GM19463 (cell line): ENCODE data around the gene IGFBPL1.
A peak's percentile ranks its signal among the peaks of the same experiment; 100 is the strongest.

ENCODE experiments used
- ATAC-seq: cut with Tn5 transposase; IDR thresholded peaks from one replicate; pipeline ENCODE4 v1.9.1; 2021; ENCODE audit warnings: mild to moderate bottlenecking, moderate library complexity; ENCODE audit not compliant: unreplicated experiment

Gene IGFBPL1, protein sequence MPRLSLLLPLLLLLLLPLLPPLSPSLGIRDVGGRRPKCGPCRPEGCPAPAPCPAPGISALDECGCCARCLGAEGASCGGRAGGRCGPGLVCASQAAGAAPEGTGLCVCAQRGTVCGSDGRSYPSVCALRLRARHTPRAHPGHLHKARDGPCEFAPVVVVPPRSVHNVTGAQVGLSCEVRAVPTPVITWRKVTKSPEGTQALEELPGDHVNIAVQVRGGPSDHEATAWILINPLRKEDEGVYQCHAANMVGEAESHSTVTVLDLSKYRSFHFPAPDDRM

DNA sequence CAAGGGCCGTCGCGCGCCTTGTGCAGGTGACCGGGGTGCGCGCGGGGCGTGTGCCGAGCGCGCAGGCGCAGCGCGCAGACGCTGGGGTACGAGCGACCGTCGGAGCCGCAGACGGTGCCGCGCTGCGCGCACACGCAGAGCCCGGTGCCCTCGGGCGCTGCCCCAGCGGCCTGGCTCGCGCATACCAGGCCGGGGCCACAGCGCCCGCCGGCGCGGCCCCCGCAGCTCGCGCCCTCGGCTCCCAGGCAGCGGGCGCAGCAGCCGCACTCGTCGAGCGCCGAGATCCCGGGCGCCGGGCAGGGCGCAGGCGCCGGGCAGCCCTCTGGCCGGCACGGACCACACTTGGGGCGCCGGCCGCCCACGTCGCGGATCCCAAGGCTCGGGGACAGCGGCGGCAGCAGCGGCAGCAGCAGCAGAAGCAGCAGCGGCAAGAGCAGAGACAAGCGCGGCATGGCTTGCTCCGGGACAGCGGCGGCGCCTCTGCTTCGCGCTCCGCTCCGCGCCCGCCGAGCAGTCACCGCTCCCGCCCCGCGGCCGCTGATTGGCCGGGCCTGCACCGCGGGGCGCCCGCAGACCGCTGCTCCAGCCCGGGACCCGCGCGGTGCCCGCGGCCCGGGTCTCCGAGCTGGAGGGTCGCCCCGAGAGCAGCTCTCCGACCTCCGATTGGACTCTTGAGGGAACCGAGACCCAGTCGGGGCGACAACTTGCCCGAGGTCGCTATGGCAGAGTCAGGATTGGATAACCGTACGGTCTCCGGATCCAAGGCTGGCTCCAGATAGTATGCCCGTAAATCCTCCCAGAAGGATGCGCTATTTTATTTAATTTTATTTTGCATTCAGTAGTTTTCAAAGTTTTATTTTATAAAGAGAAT is at the start of gene IGFBPL1:
IGFBPL1 (minus strand) TSS at position 482 of the 871 bp plus-strand sequence; CDS start at position 452, 30 bp downstream.
- ATAC-seq, result peak; percentile 73

DNA sequence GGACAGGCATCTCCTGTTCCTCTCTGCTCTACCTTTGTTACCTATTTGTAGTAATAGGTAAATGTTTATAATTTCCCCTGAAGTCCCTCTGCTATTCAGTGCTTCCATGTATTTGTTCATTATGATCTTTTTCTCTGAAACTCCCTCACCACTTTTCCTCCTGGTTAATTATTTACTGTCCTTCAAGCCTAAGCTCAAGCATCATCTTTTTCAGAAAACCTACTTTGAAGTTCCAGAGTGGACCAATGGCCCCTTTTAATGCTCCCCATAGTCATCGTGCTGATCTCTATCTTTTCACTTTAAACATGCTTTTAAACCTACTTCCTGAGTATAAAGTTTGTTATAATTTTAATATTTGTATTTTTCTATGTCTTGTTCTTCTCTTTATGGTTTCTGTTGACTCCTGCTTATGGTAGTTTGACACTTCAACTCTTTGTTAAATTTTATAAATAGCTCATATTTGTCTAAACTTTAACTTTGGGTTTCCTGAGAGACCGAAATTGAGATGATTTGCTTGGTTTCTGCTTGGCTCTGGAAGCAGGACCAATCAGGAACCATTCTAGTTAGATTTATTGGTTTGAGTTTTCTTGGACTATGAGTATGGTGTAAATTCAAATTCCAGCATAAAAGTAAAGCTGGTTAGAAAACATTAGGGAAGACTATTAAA is 48.5 kb upstream of the IGFBPL1 start:
- ATAC-seq, result peak; percentile 49

DNA sequence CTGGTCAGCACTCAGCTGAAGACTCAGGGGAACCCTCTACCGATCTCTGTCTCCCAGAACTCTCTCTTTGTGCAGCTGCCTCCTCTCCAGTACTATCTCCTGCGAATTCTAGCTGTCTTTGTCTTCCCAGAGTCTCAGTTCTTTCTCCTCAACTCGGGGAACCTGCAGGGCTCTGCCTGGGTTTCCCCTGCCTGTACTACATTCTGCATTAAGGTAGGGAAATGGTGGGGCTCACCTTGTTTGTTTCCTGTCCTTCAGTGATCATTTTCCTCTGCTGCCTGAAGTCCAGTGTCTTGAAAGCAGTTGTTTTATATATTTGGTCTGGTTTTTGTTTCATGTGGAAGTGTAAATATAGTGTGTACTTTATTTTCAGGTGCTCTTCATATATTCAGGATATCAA is 43.1 kb upstream of the IGFBPL1 start:
- no peak for ATAC-seq

DNA sequence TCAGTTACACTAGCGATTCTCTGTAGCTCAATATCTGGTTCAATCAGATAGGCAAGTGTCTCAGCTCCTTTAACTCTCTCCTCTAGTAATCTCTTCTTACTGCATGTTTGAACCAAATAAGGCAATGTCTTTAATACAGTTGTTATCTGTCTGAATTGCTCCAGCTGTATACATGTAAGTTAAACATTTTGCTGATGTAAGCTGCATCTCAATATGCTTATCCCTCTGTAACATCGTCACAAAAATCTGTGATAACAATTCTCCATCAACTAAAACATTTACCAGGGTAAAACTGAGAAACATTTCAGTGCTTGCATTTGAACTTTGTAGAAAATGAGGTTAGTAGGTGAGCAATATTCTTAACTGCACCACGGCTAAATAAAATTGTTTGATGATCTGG is 29.6 kb upstream of the IGFBPL1 start:
- no peak for ATAC-seq

DNA sequence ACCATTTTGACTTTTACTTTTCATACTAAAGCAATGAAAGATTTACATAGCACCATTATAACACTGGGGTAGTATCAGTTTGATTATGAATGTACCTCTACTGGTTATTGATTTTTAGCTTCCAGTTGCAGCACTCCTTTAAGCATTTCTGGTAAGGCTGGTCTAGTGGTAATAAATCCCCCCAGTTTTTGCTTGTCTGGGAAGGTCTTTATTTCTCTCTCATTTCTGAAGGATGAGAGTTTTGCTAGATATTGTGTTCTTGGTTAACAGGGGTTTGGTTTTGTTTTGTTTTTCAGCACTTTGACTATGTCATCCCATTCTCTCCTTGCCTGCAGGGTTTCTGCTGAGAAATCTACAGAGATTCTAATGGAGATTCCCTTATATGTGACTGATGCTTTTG is 26.9 kb upstream of the IGFBPL1 start:
- no peak for ATAC-seq

DNA sequence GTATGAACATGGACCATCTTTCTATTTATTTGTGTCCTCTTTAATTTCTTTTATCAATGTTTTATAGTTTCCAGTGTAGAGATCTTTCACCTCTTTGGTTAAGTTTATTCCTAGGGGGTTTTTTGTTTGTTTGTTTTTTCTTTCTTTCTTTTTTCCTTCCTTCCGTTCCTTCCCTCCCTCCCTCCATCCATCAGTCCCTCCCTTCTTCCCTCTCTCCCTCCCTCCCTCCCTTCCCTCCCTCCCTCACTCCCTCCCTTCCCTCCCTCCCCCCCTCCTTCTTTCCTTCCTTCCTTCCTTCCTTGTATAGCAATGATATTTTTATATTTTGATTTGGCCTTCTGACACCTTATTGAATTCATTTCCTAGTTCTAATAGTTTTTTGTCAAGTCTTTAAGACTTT is 23.4 kb upstream of the IGFBPL1 start:
- ATAC-seq, result no peak

DNA sequence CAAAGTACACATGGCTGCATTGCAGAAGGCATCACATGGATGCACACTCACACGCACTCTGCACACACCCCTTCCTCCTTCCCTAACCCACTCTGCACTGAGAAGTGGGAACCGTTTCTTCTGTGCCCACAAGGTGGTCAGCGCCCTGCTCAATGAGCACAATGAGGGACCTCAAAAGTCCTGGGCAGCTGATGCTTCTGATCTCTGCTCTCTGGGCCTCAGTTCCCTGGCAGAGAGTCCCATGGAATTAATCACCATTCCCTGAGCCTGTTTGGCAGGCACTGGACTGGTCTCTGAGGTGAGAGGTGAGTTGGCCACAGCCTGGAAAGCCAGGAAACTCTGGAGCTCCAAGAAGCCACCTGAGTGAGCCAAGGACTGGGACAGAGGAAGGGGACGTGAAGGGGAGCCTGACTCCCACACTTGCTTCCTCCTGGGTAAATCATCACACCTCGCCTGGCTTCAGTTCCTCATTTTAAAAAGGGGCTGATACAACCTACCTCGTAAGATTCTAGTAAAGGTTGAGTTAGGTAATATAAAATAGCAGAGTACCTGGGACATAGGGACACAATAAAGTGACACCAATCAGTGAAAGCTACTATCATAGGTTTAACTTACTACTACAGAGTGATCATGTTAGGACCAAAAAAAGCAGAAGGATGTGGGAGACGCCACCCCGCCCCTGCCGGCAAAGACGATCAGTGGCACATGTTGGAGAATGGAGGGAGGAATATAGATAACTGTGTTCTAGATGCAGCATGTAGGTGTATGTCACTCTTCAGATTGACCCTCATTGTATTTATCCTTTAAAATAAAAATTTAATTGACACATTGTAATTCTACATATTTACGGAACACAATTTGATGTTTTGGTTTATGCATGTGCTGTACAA is 21.1 kb upstream of the IGFBPL1 start:
- peak; percentile 93 for ATAC-seq

DNA sequence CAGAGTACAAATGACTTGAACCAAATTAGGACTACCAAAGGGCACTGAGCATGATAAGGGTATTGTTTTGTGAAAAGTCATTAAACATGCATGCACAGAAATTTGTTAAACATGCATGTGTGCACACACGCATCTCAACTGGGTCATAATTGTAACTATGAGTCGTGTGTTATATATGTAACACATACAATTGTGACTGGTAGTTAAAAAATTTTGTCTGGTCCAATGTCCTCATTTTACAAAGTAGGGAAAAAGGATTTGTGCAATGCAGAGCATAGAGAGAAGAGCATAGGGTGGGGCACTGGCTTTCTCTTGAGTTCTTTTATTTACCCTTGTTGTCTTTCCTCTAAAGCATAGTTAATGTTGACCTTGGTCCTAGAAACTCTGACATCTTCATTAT is 19.3 kb upstream of the IGFBPL1 start:
- ATAC-seq, result no peak

DNA sequence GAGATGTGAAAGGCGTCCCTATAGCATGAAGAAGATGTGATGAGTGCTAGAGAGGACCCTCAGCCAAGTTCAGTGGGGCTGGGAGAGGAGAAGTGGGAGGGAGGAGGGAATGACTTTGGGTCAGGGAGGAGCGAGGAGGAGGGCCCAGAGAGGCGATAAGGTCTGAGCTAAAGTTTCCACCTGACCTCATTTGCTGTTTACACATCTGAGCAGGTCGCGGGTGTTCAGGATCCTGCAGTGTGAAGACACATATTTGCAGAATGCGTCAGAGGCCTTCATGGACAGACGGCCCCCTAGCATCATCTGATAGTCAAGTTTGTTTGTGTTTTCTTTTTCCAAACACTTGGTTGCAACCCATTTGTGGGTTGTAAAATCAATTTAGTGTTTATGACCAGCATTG is 18.9 kb upstream of the IGFBPL1 start:
- no peak for ATAC-seq

DNA sequence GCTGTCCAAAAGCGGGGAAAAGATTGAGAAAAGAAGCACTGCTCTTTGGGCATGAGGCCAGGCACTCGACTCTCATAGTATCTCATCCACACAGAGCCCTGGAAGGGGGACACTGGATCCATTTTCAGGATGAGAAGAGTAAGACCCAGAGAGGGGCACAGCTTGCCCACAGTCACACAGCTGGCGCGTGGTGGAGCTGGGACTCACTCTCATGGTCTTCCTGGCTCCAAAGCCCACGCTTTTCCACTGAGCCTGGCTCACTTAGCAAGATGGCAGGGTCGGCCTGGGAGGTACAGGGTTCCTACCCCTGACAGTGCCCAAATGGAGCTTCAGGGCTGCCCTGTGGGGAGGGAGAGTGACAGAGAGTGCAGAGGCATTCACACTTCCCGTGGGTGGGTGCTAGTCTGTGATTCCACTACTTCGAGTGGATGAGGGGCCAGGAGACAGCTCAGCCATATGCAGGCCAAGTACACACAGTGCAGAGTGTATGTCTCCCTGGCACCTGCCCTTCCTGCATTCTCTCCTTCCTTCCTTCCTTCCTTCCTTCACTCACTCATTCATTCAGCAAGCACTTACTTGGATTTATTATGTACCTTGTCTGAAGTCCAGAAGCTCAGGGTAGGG is 18.3 kb upstream of the IGFBPL1 start:
- ATAC-seq, result no peak

DNA sequence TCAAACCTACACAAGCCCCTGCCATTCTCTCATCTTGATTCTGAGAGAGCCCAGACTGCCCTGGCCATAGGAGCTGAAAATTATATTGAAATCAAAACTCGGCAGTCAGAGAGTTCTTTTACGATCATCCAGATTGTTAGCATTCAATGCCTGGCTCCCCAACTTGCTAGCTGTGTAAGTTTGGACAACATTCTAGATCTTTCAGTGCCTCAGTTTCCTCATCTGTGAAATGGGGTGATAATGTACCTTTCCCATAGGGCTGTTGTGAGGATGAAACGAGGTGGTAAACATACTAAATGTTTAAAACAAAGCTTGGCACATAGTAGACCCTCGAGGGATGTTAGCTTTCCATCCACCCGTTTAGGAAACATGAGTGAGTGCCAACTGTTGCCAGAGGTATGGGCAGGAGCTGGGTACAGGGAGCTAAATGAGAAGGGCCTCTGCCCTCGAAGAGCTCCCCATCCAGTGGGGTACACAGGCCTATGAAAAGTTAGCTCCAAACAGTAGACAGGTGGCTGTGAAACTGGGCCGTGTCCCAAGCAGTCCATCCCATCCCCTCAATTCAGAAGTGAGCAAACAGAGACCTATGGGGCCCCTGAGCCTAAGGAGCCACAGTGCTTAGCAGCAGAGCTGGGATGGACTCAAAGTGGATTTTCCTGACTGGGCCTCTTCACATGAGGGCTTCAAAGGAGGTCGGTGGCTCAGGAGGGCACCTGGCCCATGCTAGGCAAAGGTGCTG is 17.3 kb upstream of the IGFBPL1 start:
- ATAC-seq, result no peak

DNA sequence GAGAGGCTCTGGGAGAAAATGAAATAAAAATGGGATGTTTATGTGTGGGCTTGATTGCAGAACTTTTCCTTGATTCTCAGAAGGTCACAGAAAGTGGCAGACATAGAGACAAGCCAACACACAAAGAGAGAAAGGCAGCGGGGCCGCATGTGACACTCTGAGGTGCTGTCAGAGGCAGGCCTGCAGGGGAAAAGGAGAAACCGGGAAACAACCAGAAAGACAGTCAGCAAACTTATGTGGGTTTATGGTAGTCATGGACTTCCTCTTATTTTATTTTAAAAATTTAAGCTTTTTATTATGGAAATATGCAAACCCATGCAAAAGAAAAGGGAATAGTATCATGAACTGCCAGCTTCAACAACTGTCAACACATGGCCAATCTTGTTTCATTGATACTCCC is 16.3 kb upstream of the IGFBPL1 start:
- no peak for ATAC-seq

DNA sequence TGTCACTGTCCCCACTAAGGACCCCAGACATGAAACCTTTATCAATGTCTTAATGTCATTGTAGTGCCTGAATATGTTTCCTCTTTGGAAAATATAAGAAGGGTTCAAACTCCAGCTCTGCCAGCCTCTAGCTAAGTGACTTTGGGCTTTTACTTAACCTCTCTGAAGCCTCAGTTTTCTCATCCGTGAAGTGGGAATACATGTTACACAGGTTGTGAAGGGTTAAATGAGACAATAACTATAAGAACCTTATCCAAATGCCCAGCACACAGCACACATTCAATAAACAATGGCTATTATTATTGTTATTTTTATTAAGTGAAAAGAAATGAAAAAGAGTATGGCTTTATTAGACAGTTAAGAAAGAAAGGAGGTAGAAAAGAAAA is 15.7 kb upstream of the IGFBPL1 start:
- ATAC-seq, result no peak

DNA sequence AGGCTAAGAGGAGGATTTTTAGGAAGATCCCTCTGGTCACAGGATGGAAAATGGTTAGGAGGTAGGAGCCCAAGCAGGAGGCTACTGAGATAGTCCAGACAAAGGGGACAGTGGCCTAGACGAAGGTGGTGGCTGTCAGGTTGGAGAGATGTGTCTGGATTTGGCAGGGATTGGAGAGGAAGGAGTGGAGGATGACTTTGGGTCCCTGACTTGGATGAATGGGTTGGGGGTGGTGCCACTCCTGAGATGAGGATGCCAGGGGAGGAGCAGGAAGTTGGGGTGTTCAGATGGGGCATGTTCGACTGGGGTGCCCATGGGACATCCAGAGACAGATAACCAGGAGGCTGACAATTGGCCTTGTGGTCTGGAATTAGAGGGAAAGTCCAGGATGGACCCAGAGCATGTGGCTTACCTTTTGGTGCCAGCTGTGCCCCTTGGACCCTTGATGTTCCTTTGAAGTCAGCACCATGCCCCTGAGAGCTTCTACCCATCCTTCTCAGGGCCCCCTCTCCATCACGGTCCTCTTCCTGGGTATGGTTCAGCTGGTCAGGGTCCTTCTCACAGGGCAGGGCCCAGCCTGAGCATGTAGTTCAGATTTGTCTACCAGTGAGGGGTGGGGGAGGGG is 15.1 kb upstream of the IGFBPL1 start:
- no peak for ATAC-seq

DNA sequence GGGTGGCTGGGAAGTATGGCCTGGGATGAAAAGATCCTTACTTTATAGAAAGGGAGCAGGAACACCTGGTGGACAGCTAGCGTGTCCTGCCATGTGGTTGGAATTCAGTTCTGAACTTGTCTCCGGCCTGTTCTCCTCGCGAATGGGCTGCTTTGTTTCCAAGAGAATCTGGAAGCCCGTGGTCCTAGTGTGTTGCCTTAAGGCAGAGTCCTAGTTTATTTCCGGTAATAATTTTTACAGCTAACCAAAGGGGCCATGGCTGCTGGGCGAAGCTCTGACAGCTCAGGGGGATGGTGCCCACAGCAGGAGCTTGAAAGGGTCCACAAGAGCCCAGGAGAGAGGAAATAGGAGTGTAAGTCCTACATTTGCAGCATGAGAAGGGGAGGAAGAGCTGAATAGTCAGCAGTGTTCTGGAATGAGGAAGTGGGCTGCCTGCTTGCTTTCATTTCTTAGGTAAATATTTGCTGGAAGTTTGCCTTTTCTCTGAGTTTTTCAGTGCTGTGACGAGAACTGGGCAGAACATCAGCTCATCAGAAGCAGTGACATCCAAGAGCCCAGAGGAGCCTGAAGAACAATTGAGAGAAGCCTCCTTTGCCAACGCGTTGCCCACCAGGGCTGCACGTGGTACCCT is 13.1 kb upstream of the IGFBPL1 start:
- peak; percentile 53 for ATAC-seq

DNA sequence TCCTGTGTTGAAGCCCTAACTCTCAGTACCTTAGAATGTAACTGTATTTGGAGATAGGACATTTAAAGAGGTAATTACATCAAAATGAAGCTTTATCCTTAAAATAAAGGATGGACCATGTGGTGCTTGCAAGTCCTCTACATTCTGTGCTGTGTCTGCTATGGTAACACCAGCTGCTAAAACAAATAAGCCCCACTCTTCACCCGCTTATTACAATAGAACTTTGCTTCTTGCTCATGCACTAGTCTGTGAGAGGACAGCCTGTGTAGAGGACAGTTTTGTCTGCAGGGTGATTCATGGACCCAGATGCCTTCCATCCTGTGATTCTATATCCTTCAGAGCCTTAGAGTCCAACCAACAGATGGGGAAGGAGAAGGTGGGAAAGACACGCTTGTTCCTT is 12.5 kb upstream of the IGFBPL1 start:
- no peak for ATAC-seq

DNA sequence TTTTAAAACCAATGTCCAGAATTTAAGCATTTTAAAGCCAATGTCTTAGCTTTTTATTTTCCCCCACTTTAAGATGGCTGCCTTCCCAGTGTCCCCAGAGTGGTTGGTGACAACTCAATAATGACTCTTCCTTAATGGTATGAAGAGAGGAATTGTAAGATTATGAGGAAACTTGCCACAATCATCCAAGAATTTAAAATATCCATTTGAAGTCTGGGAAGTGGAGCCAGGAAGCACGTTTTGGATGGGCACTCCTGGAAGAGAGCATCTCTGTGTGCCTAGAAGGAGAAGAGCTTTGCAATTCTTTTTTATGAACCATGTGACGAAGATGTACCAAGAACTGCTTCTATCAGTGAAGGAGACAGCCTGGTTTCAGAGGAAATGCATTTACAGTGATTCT is 11.3 kb upstream of the IGFBPL1 start:
- no peak for ATAC-seq

DNA sequence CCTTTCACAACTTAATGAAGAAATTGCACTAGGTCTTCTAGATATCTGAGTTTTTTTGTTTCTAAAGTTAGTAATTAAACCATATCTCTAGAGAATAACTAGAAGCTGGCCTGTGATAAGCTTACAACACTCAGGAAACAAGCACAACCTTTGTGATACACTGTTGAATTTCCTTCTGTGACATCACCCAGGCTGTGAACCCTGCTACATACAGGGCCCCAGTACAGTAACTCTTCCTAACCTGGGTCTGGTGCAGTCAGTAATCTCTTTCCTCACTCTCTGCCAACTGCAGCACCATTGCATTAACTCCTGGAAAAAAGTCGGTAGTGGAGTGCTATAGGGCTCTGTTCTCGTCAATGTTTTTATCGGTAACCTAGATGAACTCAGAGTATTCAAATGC is 10.6 kb upstream of the IGFBPL1 start:
- no peak for ATAC-seq

DNA sequence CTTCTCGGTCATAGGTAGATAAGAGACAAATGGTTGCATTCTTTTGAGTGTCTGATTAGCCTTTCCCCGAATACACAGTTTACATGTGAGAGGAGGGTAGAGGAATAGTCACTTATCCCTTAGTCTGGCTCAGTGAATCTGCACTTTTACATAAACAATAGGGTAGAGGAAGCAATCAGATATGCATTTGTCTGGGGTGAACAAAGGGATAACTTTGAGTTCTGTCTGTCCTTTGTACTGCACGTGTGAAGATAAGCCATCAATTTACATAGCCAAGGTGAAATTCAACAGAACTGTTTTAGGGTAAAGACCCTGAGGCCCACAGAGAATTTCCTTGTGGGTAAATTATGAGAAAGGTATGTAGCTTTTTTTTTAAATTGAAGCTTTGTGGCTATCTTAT is 10.1 kb upstream of the IGFBPL1 start:
- ATAC-seq, result no peak
